Hepatocyte (in vitro differentiated cells): ENCODE results near the gene GYS1.

Source experiments
- EZH2 ChIP-seq: fragments of 200-600 bp; sonication (generic); IDR thresholded peaks from 2 replicates; pipeline ENCODE4 v1.6.1; 2016; ENCODE audit warnings: antibody characterized with exemption, mild to moderate bottlenecking, borderline replicate concordance
- TF ChIP-seq, protein P1 (sequence below): fragments of 200-600 bp; sonication (generic); IDR thresholded peaks from 2 replicates; pipeline ENCODE4 v1.5.1; 2016; ENCODE audit warnings: antibody characterized with exemption, mild to moderate bottlenecking; ENCODE audit not compliant: poor library complexity

- TF ChIP-seq, protein P1, sequence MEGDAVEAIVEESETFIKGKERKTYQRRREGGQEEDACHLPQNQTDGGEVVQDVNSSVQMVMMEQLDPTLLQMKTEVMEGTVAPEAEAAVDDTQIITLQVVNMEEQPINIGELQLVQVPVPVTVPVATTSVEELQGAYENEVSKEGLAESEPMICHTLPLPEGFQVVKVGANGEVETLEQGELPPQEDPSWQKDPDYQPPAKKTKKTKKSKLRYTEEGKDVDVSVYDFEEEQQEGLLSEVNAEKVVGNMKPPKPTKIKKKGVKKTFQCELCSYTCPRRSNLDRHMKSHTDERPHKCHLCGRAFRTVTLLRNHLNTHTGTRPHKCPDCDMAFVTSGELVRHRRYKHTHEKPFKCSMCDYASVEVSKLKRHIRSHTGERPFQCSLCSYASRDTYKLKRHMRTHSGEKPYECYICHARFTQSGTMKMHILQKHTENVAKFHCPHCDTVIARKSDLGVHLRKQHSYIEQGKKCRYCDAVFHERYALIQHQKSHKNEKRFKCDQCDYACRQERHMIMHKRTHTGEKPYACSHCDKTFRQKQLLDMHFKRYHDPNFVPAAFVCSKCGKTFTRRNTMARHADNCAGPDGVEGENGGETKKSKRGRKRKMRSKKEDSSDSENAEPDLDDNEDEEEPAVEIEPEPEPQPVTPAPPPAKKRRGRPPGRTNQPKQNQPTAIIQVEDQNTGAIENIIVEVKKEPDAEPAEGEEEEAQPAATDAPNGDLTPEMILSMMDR = no peak
- no peak for TF ChIP-seq EZH2
Measured at GRCh38 chr19:48953141-48953540, 40.0 kb downstream of the GYS1 start.
